ENCODE results near the gene SMNDC1. TPM values are rescaled to one million over a fixed set of nuclear protein-coding genes. Genes with fewer than 3 reads are reported as not detected.

The SMNDC1 gene
- total and polyA plus RNA-seq, 5 donors from 2014 or later, result 17.5 to 52.1 (median 18.1) TPM

DNA sequence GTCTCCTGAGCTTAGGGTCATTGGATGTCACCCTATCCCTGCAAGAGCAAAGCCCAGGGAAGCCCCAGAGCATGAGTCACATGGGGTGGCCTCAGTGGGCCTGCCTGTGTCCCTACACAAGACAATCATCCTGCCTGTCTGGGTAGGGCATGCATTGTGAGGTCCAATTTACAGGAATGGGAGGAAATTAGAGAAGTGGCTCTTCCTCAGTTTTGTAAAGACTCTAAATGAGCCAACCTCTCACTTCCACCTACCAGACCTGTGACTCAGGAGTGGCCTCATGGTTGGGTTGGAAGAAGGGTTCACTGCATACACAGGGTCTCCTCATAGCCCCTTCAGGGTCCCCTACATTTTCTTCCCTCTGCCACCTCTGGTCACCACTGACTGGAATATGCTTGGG, 43.6 kb upstream of the SMNDC1 start:
- no peaks in the 10 kb centered on the region for H3K4me1 ChIP-seq (ENCODE audit: control insufficient read depth, insufficient read depth, low read length, poor library complexity, severe bottlenecking)
- Mint-ChIP-seq H3K27ac (no peak overlapping the region), H3K9me3 (peaks cover 0 to 3% (median 0%) of the 10 kb centered on the region in 7 donors), H3K27me3 (peaks cover 26% of the 10 kb centered on the region), H3K4me1 (peaks cover 0 to 3% (median under 1%) of the 10 kb centered on the region in 4 donors), H3K4me3 (no peak overlapping the region), H3K36me3 (no peaks in the 10 kb centered on the region)
- no peaks in the 10 kb centered on the region for H3K36me3 ChIP-seq (ENCODE audit: control insufficient read depth, insufficient read depth, low read length)
- DNase-seq, result no peak
- ATAC-seq (ENCODE audit: low read depth in 2 of 2), result no peak
- no peak overlapping the region for H3K4me3 ChIP-seq (ENCODE audit: low read depth, low read length)
- H3K9me3 ChIP-seq (ENCODE audit: control insufficient read depth in 2 of 2, low read length in 2 of 2), result no peaks in the 10 kb centered on the region
- no peak overlapping the region for H3K27ac ChIP-seq (ENCODE audit: insufficient read depth, low read length, poor library complexity, severe bottlenecking)
- peaks cover 3% of the 10 kb centered on the region for H3K27me3 ChIP-seq (ENCODE audit: control insufficient read depth, insufficient read depth, low read length)

DNA sequence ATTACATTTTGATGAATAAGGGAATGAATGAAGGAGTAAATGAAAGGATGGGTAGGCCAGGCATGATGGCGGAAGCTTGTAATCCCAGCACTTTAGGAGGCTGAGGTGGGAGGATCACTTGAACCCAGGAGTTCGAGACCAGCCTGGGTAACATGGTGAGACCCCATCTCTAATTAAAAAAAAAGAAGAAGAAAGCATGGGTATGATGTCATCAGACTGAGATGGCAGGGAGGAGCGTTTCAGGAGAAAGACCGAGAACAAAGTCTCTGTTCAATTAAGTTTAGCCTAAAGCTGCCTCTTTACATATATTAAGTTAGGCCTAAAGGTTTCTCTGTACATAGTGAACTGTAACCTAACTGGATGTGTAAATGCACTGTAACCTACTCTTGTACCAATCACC, 42.2 kb upstream of the SMNDC1 start:
- Mint-ChIP-seq H3K36me3 (no peaks in the 10 kb centered on the region), H3K27me3 (peaks cover 37% of the 10 kb centered on the region), H3K4me1 (no peaks in the 10 kb centered on the region), H3K4me3 (no peak overlapping the region), H3K9me3 (peaks cover 0 to 3% (median 0%) of the 10 kb centered on the region in 7 donors), H3K27ac (peak overlapping the region in 1 of 3 donors; percentile 22)
- Histone ChIP-seq H3K4me3 (ENCODE audit: low read depth, low read length) (no peak overlapping the region), H3K36me3 (ENCODE audit: control insufficient read depth, insufficient read depth, low read length) (no peaks in the 10 kb centered on the region), H3K27ac (ENCODE audit: insufficient read depth, low read length, poor library complexity, severe bottlenecking) (no peak overlapping the region), H3K4me1 (ENCODE audit: control insufficient read depth, insufficient read depth, low read length, poor library complexity, severe bottlenecking) (no peaks in the 10 kb centered on the region), H3K9me3 (ENCODE audit: control insufficient read depth in 2 of 2, low read length in 2 of 2) (no peaks in the 10 kb centered on the region), H3K27me3 (ENCODE audit: control insufficient read depth, insufficient read depth, low read length) (peaks cover 3% of the 10 kb centered on the region)
- ATAC-seq (ENCODE audit: low read depth in 2 of 2) (no peak), DNase-seq (no peak)

DNA sequence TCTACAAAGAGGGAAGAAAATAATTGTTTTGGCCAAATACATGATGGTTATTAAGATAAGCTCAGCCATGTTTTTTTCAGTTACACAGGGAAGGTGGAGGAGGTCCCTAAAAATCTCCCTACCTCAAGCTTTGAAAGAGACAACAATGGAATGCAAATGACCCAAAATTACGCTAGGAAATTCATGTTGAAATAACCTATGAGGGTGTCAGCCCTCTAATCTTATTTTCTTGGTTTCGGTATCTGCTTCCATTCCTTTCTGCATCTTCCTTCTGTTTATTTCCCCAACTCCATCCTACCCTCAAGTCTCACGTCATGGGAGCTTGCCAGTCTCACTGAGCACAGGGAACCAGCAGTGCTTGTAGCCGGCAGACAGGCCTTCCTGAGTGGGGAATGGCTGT, 40.6 kb upstream of the SMNDC1 start:
- Mint-ChIP-seq H3K9me3 (peaks cover 0 to 3% (median 0%) of the 10 kb centered on the region in 7 donors), H3K27ac (no peak overlapping the region), H3K36me3 (no peaks in the 10 kb centered on the region), H3K4me1 (no peaks in the 10 kb centered on the region), H3K4me3 (no peak overlapping the region), H3K27me3 (peaks cover 36% of the 10 kb centered on the region)
- no peaks in the 10 kb centered on the region for H3K9me3 ChIP-seq (ENCODE audit: control insufficient read depth in 2 of 2, low read length in 2 of 2)
- H3K27me3 ChIP-seq (ENCODE audit: control insufficient read depth, insufficient read depth, low read length), result peaks cover 3% of the 10 kb centered on the region
- DNase-seq, result no peak
- no peak overlapping the region for H3K27ac ChIP-seq (ENCODE audit: insufficient read depth, low read length, poor library complexity, severe bottlenecking)
- no peaks in the 10 kb centered on the region for H3K4me1 ChIP-seq (ENCODE audit: control insufficient read depth, insufficient read depth, low read length, poor library complexity, severe bottlenecking)
- H3K36me3 ChIP-seq (ENCODE audit: control insufficient read depth, insufficient read depth, low read length), result no peaks in the 10 kb centered on the region
- no peak overlapping the region for H3K4me3 ChIP-seq (ENCODE audit: low read depth, low read length)
- ATAC-seq (ENCODE audit: low read depth in 2 of 2), result no peak

DNA sequence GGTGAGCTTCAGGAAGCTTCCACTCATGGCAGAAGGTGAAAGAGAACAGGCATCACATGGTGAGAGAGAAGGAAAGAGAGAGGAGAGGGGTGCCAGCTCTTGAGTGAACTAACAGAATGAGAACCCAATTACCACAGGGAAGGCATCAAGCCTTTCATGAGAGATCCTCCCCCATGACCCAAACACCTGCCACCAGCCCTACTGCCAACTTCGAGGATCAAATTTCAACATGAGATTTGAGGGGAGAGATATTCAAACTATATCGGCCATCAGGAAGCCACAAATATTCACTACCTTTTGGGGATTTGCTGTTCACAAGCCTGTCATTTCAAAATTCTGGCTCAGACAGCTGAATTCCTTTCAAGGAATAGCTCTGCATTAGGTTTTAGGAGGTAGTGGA, 39.9 kb upstream of the SMNDC1 start:
- H3K4me3 Mint-ChIP-seq, result no peak overlapping the region
- peaks cover 35% of the 10 kb centered on the region for H3K27me3 Mint-ChIP-seq
- H3K9me3 Mint-ChIP-seq, result peaks cover 0 to 3% (median 0%) of the 10 kb centered on the region in 7 donors
- H3K4me1 ChIP-seq (ENCODE audit: control insufficient read depth, insufficient read depth, low read length, poor library complexity, severe bottlenecking), result no peaks in the 10 kb centered on the region
- peaks cover 3% of the 10 kb centered on the region for H3K27me3 ChIP-seq (ENCODE audit: control insufficient read depth, insufficient read depth, low read length)
- DNase-seq (no peak), ATAC-seq (ENCODE audit: low read depth in 2 of 2) (no peak)
- H3K4me1 Mint-ChIP-seq, result no peaks in the 10 kb centered on the region
- H3K27ac ChIP-seq (ENCODE audit: insufficient read depth, low read length, poor library complexity, severe bottlenecking), result no peak overlapping the region
- H3K36me3 ChIP-seq (ENCODE audit: control insufficient read depth, insufficient read depth, low read length), result no peaks in the 10 kb centered on the region
- H3K27ac Mint-ChIP-seq, result no peak overlapping the region
- no peaks in the 10 kb centered on the region for H3K9me3 ChIP-seq (ENCODE audit: control insufficient read depth in 2 of 2, low read length in 2 of 2)
- H3K4me3 ChIP-seq (ENCODE audit: low read depth, low read length), result no peak overlapping the region
- H3K36me3 Mint-ChIP-seq, result no peaks in the 10 kb centered on the region

DNA sequence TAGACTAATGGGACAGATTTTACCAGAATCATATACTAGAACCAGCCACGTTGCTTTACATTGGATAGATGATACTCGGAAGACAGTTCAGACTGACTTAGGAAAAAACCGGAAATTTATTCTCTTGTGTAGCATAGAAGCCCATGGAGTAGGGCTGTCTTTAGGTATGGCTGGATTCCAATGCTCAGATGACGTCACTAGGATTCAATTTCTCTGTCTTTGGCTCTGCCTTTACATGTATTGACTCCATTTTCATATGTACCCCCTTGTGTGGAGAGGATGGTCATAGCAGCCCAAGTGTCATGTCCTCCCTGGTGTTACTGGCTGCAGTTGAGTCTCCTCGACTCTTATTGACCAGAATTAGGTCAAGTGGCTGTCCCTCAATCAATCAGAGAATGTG, 39.2 kb upstream of the SMNDC1 start:
- DNase-seq, result no peak
- Mint-ChIP-seq H3K36me3 (no peaks in the 10 kb centered on the region), H3K4me3 (no peak overlapping the region), H3K9me3 (peaks cover 0 to 3% (median 0%) of the 10 kb centered on the region in 7 donors), H3K27ac (no peak overlapping the region), H3K4me1 (no peaks in the 10 kb centered on the region), H3K27me3 (peaks cover 31% of the 10 kb centered on the region)
- Histone ChIP-seq H3K9me3 (ENCODE audit: control insufficient read depth in 2 of 2, low read length in 2 of 2) (no peaks in the 10 kb centered on the region), H3K4me1 (ENCODE audit: control insufficient read depth, insufficient read depth, low read length, poor library complexity, severe bottlenecking) (no peaks in the 10 kb centered on the region), H3K36me3 (ENCODE audit: control insufficient read depth, insufficient read depth, low read length) (no peaks in the 10 kb centered on the region), H3K27me3 (ENCODE audit: control insufficient read depth, insufficient read depth, low read length) (peaks cover 3% of the 10 kb centered on the region), H3K27ac (ENCODE audit: insufficient read depth, low read length, poor library complexity, severe bottlenecking) (no peak overlapping the region), H3K4me3 (ENCODE audit: low read depth, low read length) (no peak overlapping the region)
- no peak for ATAC-seq (ENCODE audit: low read depth in 2 of 2)

DNA sequence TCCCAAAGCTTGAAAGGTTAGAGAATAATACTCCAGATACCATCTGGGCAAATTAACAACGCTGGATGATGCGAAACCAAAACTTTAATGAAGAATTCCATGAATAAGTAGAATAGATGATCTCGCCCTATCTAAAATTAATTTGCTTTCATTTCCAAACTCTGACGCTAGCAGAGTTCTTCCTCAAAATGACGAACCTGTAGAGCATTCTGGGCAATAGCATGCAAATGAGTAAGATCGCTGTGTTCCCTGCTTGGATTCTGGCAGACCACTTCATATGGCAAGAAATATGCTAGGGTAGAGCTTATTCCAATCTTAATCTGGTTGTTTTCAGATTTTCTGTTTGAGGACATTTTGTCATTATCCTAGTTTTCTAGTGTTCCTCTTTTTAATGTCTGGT, 36.1 kb upstream of the SMNDC1 start:
- ATAC-seq (ENCODE audit: low read depth in 2 of 2) (no peak), DNase-seq (no peak)
- Mint-ChIP-seq H3K4me3 (no peak overlapping the region), H3K9me3 (no peaks in the 10 kb centered on the region), H3K36me3 (no peaks in the 10 kb centered on the region), H3K4me1 (peaks cover 0 to 2% (median under 1%) of the 10 kb centered on the region in 4 donors), H3K27me3 (peaks cover 23% of the 10 kb centered on the region), H3K27ac (no peak overlapping the region)
- no peaks in the 10 kb centered on the region for H3K36me3 ChIP-seq (ENCODE audit: control insufficient read depth, insufficient read depth, low read length)
- peaks cover 3% of the 10 kb centered on the region for H3K27me3 ChIP-seq (ENCODE audit: control insufficient read depth, insufficient read depth, low read length)
- peaks cover under 1% of the 10 kb centered on the region for H3K4me1 ChIP-seq (ENCODE audit: control insufficient read depth, insufficient read depth, low read length, poor library complexity, severe bottlenecking)
- H3K9me3 ChIP-seq (ENCODE audit: control insufficient read depth in 2 of 2, low read length in 2 of 2), result no peaks in the 10 kb centered on the region
- H3K27ac ChIP-seq (ENCODE audit: insufficient read depth, low read length, poor library complexity, severe bottlenecking), result no peak overlapping the region
- no peak overlapping the region for H3K4me3 ChIP-seq (ENCODE audit: low read depth, low read length)

DNA sequence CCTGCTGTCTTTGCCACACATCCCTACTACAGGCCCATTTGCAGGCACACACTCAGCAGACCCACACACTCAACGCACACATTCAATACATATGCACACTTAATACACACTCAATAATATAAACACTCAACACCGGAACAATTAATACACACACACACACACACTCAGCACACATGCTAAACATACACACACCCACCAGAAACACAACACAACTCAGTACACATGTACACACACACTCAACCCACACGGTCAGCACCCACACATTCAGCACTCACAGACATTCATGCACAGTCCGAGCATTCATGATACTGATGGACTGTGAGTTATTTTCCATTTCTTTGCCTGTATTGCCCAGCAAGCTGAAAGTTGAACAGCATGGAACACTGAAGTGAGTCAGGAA, 35.4 kb upstream of the SMNDC1 start:
- ATAC-seq (ENCODE audit: low read depth in 2 of 2) (no peak), DNase-seq (no peak)
- Histone ChIP-seq H3K4me1 (ENCODE audit: control insufficient read depth, insufficient read depth, low read length, poor library complexity, severe bottlenecking) (peaks cover 5% of the 10 kb centered on the region), H3K4me3 (ENCODE audit: low read depth, low read length) (no peak overlapping the region), H3K27ac (ENCODE audit: insufficient read depth, low read length, poor library complexity, severe bottlenecking) (no peak overlapping the region), H3K27me3 (ENCODE audit: control insufficient read depth, insufficient read depth, low read length) (peaks cover 3% of the 10 kb centered on the region), H3K36me3 (ENCODE audit: control insufficient read depth, insufficient read depth, low read length) (no peaks in the 10 kb centered on the region), H3K9me3 (ENCODE audit: control insufficient read depth in 2 of 2, low read length in 2 of 2) (no peaks in the 10 kb centered on the region)
- Mint-ChIP-seq H3K9me3 (no peaks in the 10 kb centered on the region), H3K27ac (no peak overlapping the region), H3K4me3 (no peak overlapping the region), H3K27me3 (peaks cover 23% of the 10 kb centered on the region), H3K4me1 (peaks cover 5 to 8% (median 7%) of the 10 kb centered on the region in 4 donors), H3K36me3 (no peaks in the 10 kb centered on the region)

DNA sequence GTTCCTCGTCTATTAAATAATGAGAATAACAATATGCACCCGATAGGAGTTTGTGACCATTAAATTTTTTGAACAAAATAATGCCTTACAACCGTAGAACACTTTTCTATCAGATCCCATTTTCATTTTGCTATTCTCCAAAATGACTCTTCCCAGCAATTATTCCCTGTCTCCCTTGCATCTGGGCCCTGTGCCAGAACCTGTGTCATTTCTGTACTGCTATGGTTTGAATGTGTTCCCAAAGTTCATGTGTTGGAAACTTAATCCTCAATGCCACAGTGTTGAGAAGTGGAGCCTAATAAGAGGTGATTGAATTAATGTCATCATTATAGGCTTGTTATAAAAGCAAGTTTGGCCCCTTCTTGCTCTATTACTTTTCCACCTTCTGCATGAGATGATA, 33.2 kb upstream of the SMNDC1 start:
- H3K9me3 Mint-ChIP-seq, result no peaks in the 10 kb centered on the region
- peaks cover 6 to 15% (median 8%) of the 10 kb centered on the region in 4 donors for H3K4me1 Mint-ChIP-seq
- peak overlapping the region in 1 of 3 donors; percentile 38 for H3K27ac Mint-ChIP-seq
- H3K9me3 ChIP-seq (ENCODE audit: control insufficient read depth in 2 of 2, low read length in 2 of 2), result no peaks in the 10 kb centered on the region
- no peak for ATAC-seq (ENCODE audit: low read depth in 2 of 2)
- H3K27me3 Mint-ChIP-seq, result peaks cover 21% of the 10 kb centered on the region
- H3K4me1 ChIP-seq (ENCODE audit: control insufficient read depth, insufficient read depth, low read length, poor library complexity, severe bottlenecking), result peaks cover 5% of the 10 kb centered on the region
- H3K36me3 Mint-ChIP-seq, result no peaks in the 10 kb centered on the region
- no peak overlapping the region for H3K27ac ChIP-seq (ENCODE audit: insufficient read depth, low read length, poor library complexity, severe bottlenecking)
- H3K36me3 ChIP-seq (ENCODE audit: control insufficient read depth, insufficient read depth, low read length), result no peaks in the 10 kb centered on the region
- H3K27me3 ChIP-seq (ENCODE audit: control insufficient read depth, insufficient read depth, low read length), result no peaks in the 10 kb centered on the region
- DNase-seq, result no peak
- H3K4me3 ChIP-seq (ENCODE audit: low read depth, low read length), result no peak overlapping the region
- H3K4me3 Mint-ChIP-seq, result no peak overlapping the region
